Omental fat pad (tissue), 4 donors: ENCODE results near the gene ZSWIM6. TPM values are rescaled to one million over a fixed set of nuclear protein-coding genes. Genes with fewer than 3 reads are reported as not detected.
A peak's percentile ranks its signal among the peaks of the same experiment; 100 is the strongest.

ENCODE experiments used
- ATAC-seq: fragments of 150-250 bp; one replicate; pipeline ENCODE4 v1.9.1; 2016; ENCODE audit warnings: mild to moderate bottlenecking, moderate library complexity; ENCODE audit not compliant: low FRiP score
- DNase-seq: peaks from one replicate; pipeline ENCODE4 v3.0.0-alpha.2; 2019; ENCODE audit warnings: low spot score
- CTCF ChIP-seq, 3 donors: fragments of 450-650 bp; IDR thresholded peaks; one replicate each; pipeline ENCODE4 v1.5.1; 2016 to 2017; ENCODE audit warnings: antibody characterized with exemption in 3 of 3, mild to moderate bottlenecking in 3 of 3, moderate library complexity in 2 of 3
- total RNA-seq, 4 donors: library from RNA; depleted of rRNA; stranded (reverse); fragments of >200 nt; gene quantifications; one replicate each; pipeline ENCODE4 v1.1.0, GENCODE V29; 2016

ZSWIM6 gene
- total RNA-seq, 4 donors from 2014 or later = 9.7 to 31.1 (median 18.6) TPM

- TF ChIP-seq CTCF (IDR thresholded peaks at IDR 0.05) = no peak
- ATAC-seq = peak; percentile 48
- no peak for DNase-seq
These were observed 25.4 kb upstream of the ZSWIM6 start for GRCh38 chr5:61306531-61307131.

- ATAC-seq (no peak), DNase-seq (no peak)
- no peak for TF ChIP-seq CTCF (IDR thresholded peaks at IDR 0.05)
These were observed 24.9 kb upstream of the ZSWIM6 start for GRCh38 chr5:61307191-61307590.

GRCh38 chr5:61307611-61308010, 24.4 kb upstream of the ZSWIM6 start:
- ATAC-seq = no peak
- TF ChIP-seq CTCF (IDR thresholded peaks at IDR 0.05) = no peak
- no peak for DNase-seq

GRCh38 chr5:61308712-61309111, 23.3 kb upstream of the ZSWIM6 start:
- DNase-seq (no peak), ATAC-seq (no peak)
- no peak for TF ChIP-seq CTCF (IDR thresholded peaks at IDR 0.05)

GRCh38 chr5:61309115-61309514, 22.9 kb upstream of the ZSWIM6 start:
- ATAC-seq (no peak), DNase-seq (no peak)
- TF ChIP-seq CTCF (IDR thresholded peaks at IDR 0.05) = no peak

- TF ChIP-seq CTCF (IDR thresholded peaks at IDR 0.05) = no peak
These were observed 20.9 kb upstream of the ZSWIM6 start for GRCh38 chr5:61311056-61311610.

More at GRCh38 chr5:61311056-61311610, 20.9 kb upstream of the ZSWIM6 start:
- DNase-seq (no peak), ATAC-seq (no peak)
